IMR-90 (cell line): Measurements from ENCODE around the gene ENDOV. TPM values are rescaled to one million over a fixed set of nuclear protein-coding genes. Genes with fewer than 3 reads are reported as not detected.

ENCODE experiments used
- ATAC-seq: fragments of 200-7000 bp; cut with Tn5 transposase; 2 replicates; pipeline ENCODE4 v1.9.1; 2020; ENCODE audit warnings: low read depth, mild to moderate bottlenecking, moderate library complexity
- BruUV-seq: library from RNA; stranded (reverse); fragments of 400-500 nt; replicated peaks from 2 replicates; lab custom pipeline; 2021; lab: Mats Ljungman, UMichigan
- CTCF ChIA-PET: fragments of 300-600 bp; formaldehyde crosslinking; extraction: SDS; loops from one replicate; lab custom pipeline; 2021; ENCODE audit warnings: antibody characterized with exemption; lab: Yijun Ruan, JAX
- POLR2A ChIA-PET: fragments of 300-600 bp; sonication (Branson Sonifier 250); formaldehyde crosslinking; loops from one replicate; lab custom pipeline; 2022; ENCODE audit warnings: antibody characterized with exemption; ENCODE audit not compliant: unreplicated experiment; lab: Charles Lee
- DNase-seq: peaks from one replicate; pipeline ENCODE4 v3.0.0; 2013
- H2AFZ ChIP-seq: replicated peaks from 2 replicates; pipeline ENCODE3; 2013; ENCODE audit warnings: low read length, mild to moderate bottlenecking; ENCODE audit not compliant: poor library complexity
- H2AK5ac ChIP-seq: 2 replicates; pipeline ENCODE4 v1.6.1; 2013; ENCODE audit warnings: low read depth, low read length, inconsistent platforms
- H2AK9ac ChIP-seq: replicated peaks from 2 replicates; pipeline ENCODE3; 2013; ENCODE audit warnings: mild to moderate bottlenecking, low read depth, low read length, moderate library complexity; ENCODE audit not compliant: poor library complexity
- H2BK120ac ChIP-seq: 2 replicates; pipeline ENCODE4 v1.6.1; 2013; ENCODE audit warnings: low read depth, low read length, inconsistent platforms
- H2BK15ac ChIP-seq: 3 replicates; pipeline ENCODE4 v1.6.1; 2013; ENCODE audit warnings: low read depth, low read length, inconsistent platforms
- H2BK20ac ChIP-seq: 2 replicates; pipeline ENCODE4 v1.6.1; 2013; ENCODE audit warnings: low read depth, mild to moderate bottlenecking, inconsistent platforms, low read length, moderate library complexity
- H2BK5ac ChIP-seq: 2 replicates; pipeline ENCODE4 v1.6.1; 2013; ENCODE audit warnings: mild to moderate bottlenecking, low read depth, low read length, inconsistent platforms; ENCODE audit not compliant: poor library complexity, severe bottlenecking
- H3K14ac ChIP-seq: replicated peaks from 2 replicates; pipeline ENCODE4 v1.6.1; 2013; ENCODE audit warnings: low read depth, low read length, inconsistent platforms
- H3K18ac ChIP-seq: 2 replicates; pipeline ENCODE4 v1.6.1; 2013; ENCODE audit warnings: low read depth, low read length, control low read depth
- H3K23ac ChIP-seq: 2 replicates; pipeline ENCODE4 v1.6.1; 2013; ENCODE audit warnings: low read depth, low read length, inconsistent platforms
- H3K27ac ChIP-seq: 2 replicates; pipeline ENCODE4 v1.5.1; 2013; ENCODE audit warnings: mild to moderate bottlenecking, control low read depth, low read length; ENCODE audit not compliant: insufficient read depth
- H3K27me3 ChIP-seq: 2 replicates; pipeline ENCODE4 v1.6.1; 2013; ENCODE audit warnings: low read length; ENCODE audit not compliant: control insufficient read depth, insufficient read depth
- H3K36me3 ChIP-seq: 2 replicates; pipeline ENCODE4 v1.6.1; 2013; ENCODE audit warnings: low read length, mixed read lengths; ENCODE audit not compliant: control insufficient read depth, insufficient read depth
- H3K4ac ChIP-seq: 2 replicates; pipeline ENCODE4 v1.6.1; 2013; ENCODE audit warnings: low read depth, low read length, inconsistent platforms
- H3K4me1 ChIP-seq: 2 replicates; pipeline ENCODE4 v1.6.1; 2013; ENCODE audit warnings: low read length, mixed read lengths; ENCODE audit not compliant: control insufficient read depth, insufficient read depth
- H3K4me2 ChIP-seq: 2 replicates; pipeline ENCODE4 v1.6.1; 2013; ENCODE audit warnings: low read depth, mild to moderate bottlenecking, control low read depth, low read length, moderate library complexity
- H3K4me3 ChIP-seq: 2 replicates; pipeline ENCODE4 v1.5.1; 2013; ENCODE audit warnings: low read depth, mild to moderate bottlenecking, control low read depth, low read length, moderate library complexity; ENCODE audit not compliant: insufficient read depth
- H3K56ac ChIP-seq: 2 replicates; pipeline ENCODE4 v1.6.1; 2013; ENCODE audit warnings: low read length, inconsistent platforms; ENCODE audit not compliant: insufficient read depth; ENCODE audit errors: extremely low read depth
- H3K79me1 ChIP-seq, 2 experiments: 2 replicates each; pipeline ENCODE4 v1.6.1; 2013; ENCODE audit warnings: low read length in 2 of 2, inconsistent platforms in 1 of 2, low read depth in 1 of 2
- H3K9ac ChIP-seq: 2 replicates; pipeline ENCODE4 v1.6.1; 2013; ENCODE audit warnings: low read depth, low read length, control low read depth
- H3K9me1 ChIP-seq: 2 replicates; pipeline ENCODE4 v1.6.1; 2013; ENCODE audit warnings: low read length, inconsistent platforms; ENCODE audit not compliant: insufficient read depth
- H3K9me3 ChIP-seq: 2 replicates; pipeline ENCODE4 v1.6.1; 2013; ENCODE audit warnings: low read length; ENCODE audit not compliant: control insufficient read depth, insufficient read depth
- H4K20me1 ChIP-seq: 2 replicates; pipeline ENCODE4 v1.6.1; 2013; ENCODE audit warnings: low read length, inconsistent platforms; ENCODE audit not compliant: insufficient read depth
- H4K5ac ChIP-seq: 2 replicates; pipeline ENCODE4 v1.6.1; 2013; ENCODE audit warnings: mild to moderate bottlenecking, low read depth, low read length, control low read depth
- H4K8ac ChIP-seq, 2 experiments: 2 replicates each; pipeline ENCODE4 v1.6.1; 2013; ENCODE audit warnings: low read depth in 2 of 2, low read length in 2 of 2, control low read depth in 1 of 2, inconsistent platforms in 1 of 2
- H4K91ac ChIP-seq: 2 replicates; pipeline ENCODE4 v1.6.1; 2013; ENCODE audit warnings: low read depth, low read length, inconsistent platforms; ENCODE audit not compliant: insufficient read depth
- BHLHE40 ChIP-seq: fragments of 150-350 bp; IDR thresholded peaks from 2 replicates; pipeline ENCODE4 v1.6.1; 2016; ENCODE audit warnings: mild to moderate bottlenecking, low read depth, low read length
- CEBPB ChIP-seq: IDR thresholded peaks from 2 replicates; pipeline ENCODE4 v1.6.1; 2012; ENCODE audit warnings: low read depth, low read length, improper control_type of control experiment
- CHD1 ChIP-seq: IDR thresholded peaks from 2 replicates; pipeline ENCODE4 v1.6.1; 2012; ENCODE audit warnings: low read depth, low read length, improper control_type of control experiment
- CTCF ChIP-seq: conservative IDR thresholded peaks from 2 replicates; pipeline ENCODE4 v1.5.1; 2012; ENCODE audit warnings: mild to moderate bottlenecking, low read depth, low read length, improper control_type of control experiment
- ELK1 ChIP-seq: fragments of 150-350 bp; IDR thresholded peaks from 2 replicates; pipeline ENCODE4 v1.6.1; 2016; ENCODE audit warnings: low read depth, mild to moderate bottlenecking, low read length, moderate library complexity, borderline replicate concordance
- FOS ChIP-seq: fragments of 150-350 bp; IDR thresholded peaks from 2 replicates; pipeline ENCODE4 v1.6.1; 2016; ENCODE audit warnings: low read depth, low read length
- MXI1 ChIP-seq: IDR thresholded peaks from 2 replicates; pipeline ENCODE4 v1.6.1; 2012; ENCODE audit warnings: low read depth, mild to moderate bottlenecking, low read length, moderate library complexity, borderline replicate concordance
- RAD21 ChIP-seq: IDR thresholded peaks from 2 replicates; pipeline ENCODE4 v1.6.1; 2012; ENCODE audit warnings: low read length, improper control_type of control experiment
- RCOR1 ChIP-seq: IDR thresholded peaks from 2 replicates; pipeline ENCODE4 v1.6.1; 2012; ENCODE audit warnings: mild to moderate bottlenecking, low read length, improper control_type of control experiment; ENCODE audit not compliant: insufficient replicate concordance
- SMC3 ChIP-seq: fragments of 150-350 bp; IDR thresholded peaks from 2 replicates; pipeline ENCODE4 v1.6.1; 2016; ENCODE audit warnings: low read depth, mild to moderate bottlenecking, antibody characterized with exemption, low read length, moderate library complexity
- USF2 ChIP-seq: fragments of 150-350 bp; IDR thresholded peaks from 2 replicates; pipeline ENCODE4 v1.6.1; 2017; ENCODE audit warnings: mild to moderate bottlenecking, antibody characterized with exemption, low read length, low read depth
- WGBS, 2 experiments: methylation state at CpG; one replicate each; pipeline versions ENCODE4 v1.1.5 to v1.1.7; 2013; ENCODE audit warnings: missing lambda C conversion rate in 2 of 2; ENCODE audit not compliant: insufficient read length in 1 of 2; ENCODE audit errors: extremely low coverage in 2 of 2; 5-methylcytosine and 5-hydroxymethylcytosine counted together
- dilution Hi-C: fragments of 300-500 bp; cut with HindIII; formaldehyde crosslinking; loops from one replicate; pipeline ENCODE4 v1.14.3; 2018; ENCODE audit warnings: low sequenced_read_pairs; ENCODE audit not compliant: unreplicated experiment
- in situ Hi-C: fragments of 300-500 bp; cut with MboI; formaldehyde crosslinking; loops from 3 replicates; pipeline ENCODE4 v1.14.3; 2019; ENCODE audit warnings: low sequenced_read_pairs, inconsistent platforms, mixed read lengths
- intact Hi-C: fragments of 100-400 bp; cut with micrococcal nuclease; formaldehyde crosslinking; loops from 2 replicates; pipeline ENCODE4 v1.10.0; 2022
- polyA plus RNA-seq, 3 experiments: library from polyadenylated mRNA; depleted of rRNA; stranded (reverse); fragments of >200 nt; gene quantifications; 2 replicates each; pipeline ENCODE4 v1.2.3, GENCODE V29; 2012; ENCODE audit warnings: low replicate concordance in 1 of 3
- total RNA-seq: library from RNA; depleted of rRNA; stranded (reverse); fragments of >200 nt; gene quantifications from 2 replicates; pipeline ENCODE4 v1.2.3, GENCODE V29; 2012

Gene ENDOV
- total and polyA plus RNA-seq, 2 of the 4 experiments (the other 2 are of a cell fraction): 15.1 to 30.3 TPM

GRCh38 chr17:80443498-80443897, 28.5 kb downstream of the ENDOV start:
- no peaks in the 10 kb centered on the region for H3K9me3 ChIP-seq
- no peak overlapping the region for H3K14ac ChIP-seq
- H4K91ac ChIP-seq: no peak overlapping the region
- no peak overlapping the region for H4K5ac ChIP-seq
- POLR2A ChIA-PET: no interaction called here
- H3K4me3 ChIP-seq: no peak overlapping the region
- H3K9me1 ChIP-seq: no peaks in the 10 kb centered on the region
- intact Hi-C loops: no loop called here
- CTCF ChIA-PET: no interaction called here
- ATAC-seq (no peak), DNase-seq (no peak)
- H2AK5ac ChIP-seq: no peak overlapping the region
- H2AFZ ChIP-seq: no peak overlapping the region
- WGBS, 2 experiments: 30% methylated on average over 9 of the region's 12 CpGs; no CpG with 5 or more reads in 1 of the 2 experiments
- H3K4ac ChIP-seq: no peak overlapping the region
- peaks cover 5% of the 10 kb centered on the region for H3K4me1 ChIP-seq
- H3K18ac ChIP-seq: no peak overlapping the region
- TF ChIP-seq CEBPB: no peak
- TF ChIP-seq FOS: no peak
- TF ChIP-seq RCOR1: no peak
- no peak for TF ChIP-seq SMC3
- no peak for TF ChIP-seq ELK1
- no peak for TF ChIP-seq MXI1
- no peak for TF ChIP-seq BHLHE40
- TF ChIP-seq CHD1: no peak
- no peak for TF ChIP-seq USF2
- TF ChIP-seq CTCF: no peak
- no peak for TF ChIP-seq RAD21
- no peak overlapping the region for H2BK5ac ChIP-seq
- H3K79me1 ChIP-seq: no peaks in the 10 kb centered on the region
- no peak overlapping the region; the same call in 1 of the 2 replicates for H3K23ac ChIP-seq
- no peak overlapping the region for H3K4me2 ChIP-seq
- no peak overlapping the region for H4K8ac ChIP-seq
- H3K36me3 ChIP-seq: no peaks in the 10 kb centered on the region
- no peak overlapping the region for H3K9ac ChIP-seq
- H2BK120ac ChIP-seq: no peak overlapping the region
- H3K27me3 ChIP-seq: peaks cover 11% of the 10 kb centered on the region; the same call in 1 of the 2 replicates
- H2BK20ac ChIP-seq: no peak overlapping the region
- no peaks in the 10 kb centered on the region; the same call in none of the 2 replicates for H4K20me1 ChIP-seq
- H3K27ac ChIP-seq: no peak overlapping the region
- in situ Hi-C loops: no loop called here
- no peak overlapping the region for H3K56ac ChIP-seq
- no peak overlapping the region for H2BK15ac ChIP-seq
- BruUV-seq: no TSS peak
- dilution Hi-C loops: no loop called here
- H2AK9ac ChIP-seq: no peak overlapping the region
